HCT116 (cell line): Measurements from ENCODE around the gene TYK2. TPM values are rescaled to one million over a fixed set of nuclear protein-coding genes. Genes with fewer than 3 reads are reported as not detected.

Source experiments
- ATAC-seq: fragments of 200-7000 bp; cut with Tn5 transposase; 2 replicates; pipeline ENCODE4 v1.9.1; 2020; ENCODE audit warnings: mild to moderate bottlenecking, moderate library complexity
- BruUV-seq: library from RNA; stranded (reverse); fragments of 400-500 nt; replicated peaks from 2 replicates; lab custom pipeline; 2021; lab: Mats Ljungman, UMichigan
- CTCF ChIA-PET: fragments of 300-600 bp; sonication (Branson Sonifier 250); formaldehyde crosslinking; loops from one replicate; lab custom pipeline; 2021; ENCODE audit warnings: antibody characterized with exemption; lab: Charles Lee
- POLR2A ChIA-PET: fragments of 300-600, 350-600 bp; sonication (Branson Sonifier 250); formaldehyde crosslinking; loops from one replicate; lab custom pipeline; 2021; ENCODE audit warnings: antibody characterized with exemption; lab: Charles Lee
- RAD21 ChIA-PET, 2 experiments: fragments of 300-600 bp; sonication (Branson Sonifier 250); formaldehyde crosslinking; loops; one replicate each; lab custom pipeline; 2023; ENCODE audit warnings: low total read pairs in 2 of 2; ENCODE audit not compliant: uncharacterized antibody in 2 of 2, unreplicated experiment in 2 of 2, low non-redundant PET in 1 of 2; lab: Charles Lee
- DNase-seq: peaks from one replicate; pipeline ENCODE4 v3.0.0-alpha.2; 2010; ENCODE audit warnings: low read depth, low spot score
- H2AFZ ChIP-seq: fragments of 200-600 bp; shearing (Covaris generic), sonication (generic); 2 replicates; pipeline ENCODE4 v1.6.1; 2017; ENCODE audit warnings: low read depth, mixed run types, mixed read lengths, antibody characterized with exemption, low read length; ENCODE audit not compliant: poor library complexity, severe bottlenecking
- H3K27ac ChIP-seq: 2 replicates; pipeline ENCODE4 v1.5.1; 2012; ENCODE audit warnings: low read depth, low read length
- H3K27me3 ChIP-seq: fragments of 200-600 bp; sonication (generic); 2 replicates; pipeline ENCODE4 v1.6.1; 2016; ENCODE audit warnings: mixed run types, low read length, mixed read lengths; ENCODE audit not compliant: insufficient read depth
- H3K36me3 ChIP-seq, 2 experiments: fragments of 200-500 bp in 1 of 2; fragments of 200-600 bp in 1 of 2; sonication (Bioruptor generic) in 1 of 2; sonication (generic) in 1 of 2; 2 replicates each; pipeline versions ENCODE4 v1.5.1 to v1.6.1; 2014 to 2016; ENCODE audit warnings: low read length in 2 of 2, inconsistent platforms in 1 of 2, mixed read lengths in 1 of 2, mixed run types in 1 of 2; ENCODE audit not compliant: insufficient read depth in 2 of 2, control insufficient read depth in 1 of 2
- H3K4me1 ChIP-seq, 2 experiments: fragments of 200-600 bp in 1 of 2; sonication (generic) in 1 of 2; 2 replicates each; pipeline versions ENCODE4 v1.5.1 to v1.6.1; 2012 to 2017; ENCODE audit warnings: low read length in 2 of 2, inconsistent platforms in 1 of 2, mild to moderate bottlenecking in 1 of 2, mixed read lengths in 1 of 2, mixed run types in 1 of 2, moderate library complexity in 1 of 2; ENCODE audit not compliant: insufficient read depth in 2 of 2, control insufficient read depth in 1 of 2
- H3K4me2 ChIP-seq: fragments of 200-600 bp; sonication (generic); 2 replicates; pipeline ENCODE4 v1.6.1; 2017; ENCODE audit warnings: mixed run types, low read length, mixed read lengths
- H3K4me3 ChIP-seq, 2 experiments: fragments of 200-600 bp in 1 of 2; sonication (generic) in 1 of 2; replicated peaks in 1 of 2; 2 replicates each; pipeline ENCODE4 v1.5.1; 2011 to 2016; ENCODE audit warnings: low read length in 2 of 2, control low read depth in 1 of 2, low read depth in 1 of 2, mild to moderate bottlenecking in 1 of 2, mixed read lengths in 1 of 2, mixed run types in 1 of 2
- H3K79me2 ChIP-seq: fragments of 200-600 bp; sonication (generic); 2 replicates; pipeline ENCODE4 v1.6.1; 2017; ENCODE audit warnings: mild to moderate bottlenecking, mixed run types, low read length, moderate library complexity, mixed read lengths; ENCODE audit not compliant: insufficient read depth
- H3K9ac ChIP-seq: fragments of 200-600 bp; sonication (generic); 2 replicates; pipeline ENCODE4 v1.6.1; 2016; ENCODE audit warnings: low read length, mixed read lengths
- H3K9me2 ChIP-seq: fragments of 200-600 bp; sonication (generic), shearing (Covaris generic); 2 replicates; pipeline ENCODE4 v1.6.1; 2017; ENCODE audit warnings: mixed run types, mild to moderate bottlenecking, moderate library complexity; ENCODE audit not compliant: insufficient read depth
- H3K9me3 ChIP-seq, 2 experiments: fragments of 200-500 bp in 1 of 2; fragments of 200-600 bp in 1 of 2; sonication (Bioruptor generic) in 1 of 2; sonication (generic) in 1 of 2; 2 replicates each; pipeline ENCODE4 v1.6.1; 2014 to 2017; ENCODE audit warnings: low read length in 2 of 2, mixed read lengths in 2 of 2, inconsistent platforms in 1 of 2, low read depth in 1 of 2, mild to moderate bottlenecking in 1 of 2, mixed run types in 1 of 2, moderate library complexity in 1 of 2; ENCODE audit not compliant: control insufficient read depth in 1 of 2, insufficient read depth in 1 of 2
- H4K20me1 ChIP-seq: fragments of 200-600 bp; sonication (generic), shearing (Covaris generic); 2 replicates; pipeline ENCODE4 v1.6.1; 2017; ENCODE audit warnings: mixed run types, mild to moderate bottlenecking, moderate library complexity; ENCODE audit not compliant: insufficient read depth
- CBX3 ChIP-seq: IDR thresholded peaks from 2 replicates; pipeline ENCODE4 v1.6.1; 2012; ENCODE audit warnings: low read depth
- CEBPB ChIP-seq: IDR thresholded peaks from 2 replicates; pipeline ENCODE4 v1.6.1; 2012; ENCODE audit warnings: low read depth
- ELF1 ChIP-seq: IDR thresholded peaks from 2 replicates; pipeline ENCODE4 v1.6.1; 2012; ENCODE audit warnings: low read depth, borderline replicate concordance
- EZH2 ChIP-seq: fragments of 200-600 bp; sonication (generic); IDR thresholded peaks from 2 replicates; pipeline ENCODE4 v1.6.1; 2017; ENCODE audit warnings: antibody characterized with exemption, mixed run types
- FOSL1 ChIP-seq: IDR thresholded peaks from 2 replicates; pipeline ENCODE4 v1.6.1; 2012; ENCODE audit warnings: low read depth
- JUND ChIP-seq: IDR thresholded peaks from 2 replicates; pipeline ENCODE4 v1.6.1; 2012
- MAX ChIP-seq: IDR thresholded peaks from 2 replicates; pipeline ENCODE4 v1.6.1; 2012
- POLR2A ChIP-seq: IDR thresholded peaks from 2 replicates; pipeline ENCODE4 v1.7.0; 2011; ENCODE audit warnings: borderline replicate concordance; ENCODE audit not compliant: insufficient read depth, insufficient read length; ENCODE audit errors: extremely low read depth
- SIN3A ChIP-seq: IDR thresholded peaks from 2 replicates; pipeline ENCODE4 v1.6.1; 2012; ENCODE audit warnings: low read depth
- SRF ChIP-seq: IDR thresholded peaks from 2 replicates; pipeline ENCODE4 v1.6.1; 2012; ENCODE audit warnings: low read depth
- TCF7L2 ChIP-seq: IDR thresholded peaks from 2 replicates; pipeline ENCODE4 v1.7.0; 2011; ENCODE audit warnings: borderline replicate concordance, inconsistent platforms; ENCODE audit not compliant: insufficient read depth, insufficient read length; ENCODE audit errors: extremely low read depth
- ZFX ChIP-seq: fragments of 450-650 bp; IDR thresholded peaks from 2 replicates; pipeline ENCODE4 v1.6.1; 2017
- ZNF274 ChIP-seq: fragments of 200-500 bp; sonication (Bioruptor generic); IDR thresholded peaks from 2 replicates; pipeline ENCODE4 v1.6.1; 2014; ENCODE audit warnings: mild to moderate bottlenecking, low read depth, low read length, inconsistent platforms
- intact Hi-C: fragments of 100-400 bp; cut with micrococcal nuclease; formaldehyde crosslinking; loops from 2 replicates; pipeline ENCODE4 v1.10.0; 2022
- total RNA-seq: library from RNA; stranded (reverse); gene quantifications from one replicate; pipeline ENCODE4 v1.2.1, GENCODE V29; 2021; ENCODE audit not compliant: unreplicated experiment

Gene TYK2
- total RNA-seq, 1 experiment from 2014 or later: 110 TPM

- TF ChIP-seq ELF1: no peak
Observed at GRCh38 chr19:10365518-10365917, 14.9 kb downstream of the TYK2 start (continued).

GRCh38 chr19:10364644-10365043 lies 15.7 kb downstream of the TYK2 start:
- H3K27ac ChIP-seq: no peak overlapping the region
- H4K20me1 ChIP-seq: no peaks in the 10 kb centered on the region
- H3K4me1 ChIP-seq: no peaks in the 10 kb centered on the region
- intact Hi-C loops: no loop called here
- H3K79me2 ChIP-seq: no peaks in the 10 kb centered on the region
- ChIA-PET POLR2A (no interaction called here), CTCF (no interaction called here), RAD21 (no interaction called here)
- ATAC-seq (no peak), DNase-seq (no peak)
- TF ChIP-seq JUND (no peak), CEBPB (no peak), ZFX (no peak), MAX (no peak), TCF7L2 (no peak), FOSL1 (no peak)
- H3K36me3 ChIP-seq: peaks cover 17 to 23% of the 10 kb centered on the region in 2 experiments; a peak in 3 of 4 replicates
- H2AFZ ChIP-seq: no peak overlapping the region
- no peaks in the 10 kb centered on the region for H3K9me2 ChIP-seq
- no TSS peak for BruUV-seq
- H3K9ac ChIP-seq: no peak overlapping the region
- H3K27me3 ChIP-seq: no peaks in the 10 kb centered on the region
- peaks cover 0 to 3% of the 10 kb centered on the region in 2 experiments; a peak in 1 of 4 replicates for H3K9me3 ChIP-seq
- H3K4me3 ChIP-seq: no peak overlapping the region
- no peak overlapping the region for H3K4me2 ChIP-seq

GRCh38 chr19:10363789-10364281 lies 16.5 kb downstream of the TYK2 start:
- Histone ChIP-seq H3K36me3 (peaks cover 13 to 15% of the 10 kb centered on the region in 2 experiments; a peak in 3 of 4 replicates), H2AFZ (no peak overlapping the region), H3K9me2 (no peaks in the 10 kb centered on the region), H4K20me1 (no peaks in the 10 kb centered on the region), H3K4me3 (no peak overlapping the region), H3K79me2 (no peaks in the 10 kb centered on the region), H3K4me2 (no peak overlapping the region), H3K9me3 (peaks cover 0 to 3% of the 10 kb centered on the region in 2 experiments; a peak in 1 of 4 replicates), H3K27ac (no peak overlapping the region), H3K27me3 (no peaks in the 10 kb centered on the region), H3K9ac (no peak overlapping the region), H3K4me1 (no peaks in the 10 kb centered on the region)
- peak; percentile 47 for ATAC-seq
- BruUV-seq: no TSS peak
- ChIA-PET RAD21 (no interaction called here), CTCF (no interaction called here), POLR2A (no interaction called here)
- intact Hi-C loops: no loop called here
- no peak for TF ChIP-seq CBX3
- no peak for TF ChIP-seq CEBPB
- TF ChIP-seq POLR2A: no peak
- TF ChIP-seq ZNF274: no peak
- no peak for TF ChIP-seq JUND
- no peak for TF ChIP-seq TCF7L2
- TF ChIP-seq SIN3A: no peak
- TF ChIP-seq ZFX: no peak
- TF ChIP-seq SRF: no peak
- TF ChIP-seq FOSL1: no peak
- no peak for TF ChIP-seq EZH2
- no peak for DNase-seq
